Activated naive CD4-positive, alpha-beta T cell treated with anti-CD3 and anti-CD28 coated beads for 36 hours (primary cell): Measurements from ENCODE around the gene SLC22A5. TPM values are rescaled to one million over a fixed set of nuclear protein-coding genes. Genes with fewer than 3 reads are reported as not detected.

ENCODE experiments used
- CTCF ChIA-PET: fragments of 350-600 bp; sonication (Branson Sonifier 250); formaldehyde crosslinking; loops from one replicate; lab custom pipeline; 2021; ENCODE audit warnings: antibody characterized with exemption; lab: Charles Lee
- DNase-seq: peaks from one replicate; pipeline ENCODE4 v3.0.0-alpha.2; 2020
- H3K27ac Mint-ChIP-seq: one replicate; pipeline ENCODE4 v1.8.0; 2021; ENCODE audit warnings: mild to moderate bottlenecking, mixed read lengths
- H3K27me3 Mint-ChIP-seq: one replicate; pipeline ENCODE4 v1.8.0; 2021; ENCODE audit warnings: low read depth, mixed read lengths
- H3K36me3 Mint-ChIP-seq: one replicate; pipeline ENCODE4 v1.8.0; 2021; ENCODE audit warnings: low read depth, mixed read lengths
- H3K4me1 Mint-ChIP-seq: one replicate; pipeline ENCODE4 v1.8.0; 2021; ENCODE audit warnings: low read depth, mixed read lengths
- H3K4me3 Mint-ChIP-seq: one replicate; pipeline ENCODE4 v1.8.0; 2021; ENCODE audit warnings: mild to moderate bottlenecking, moderate library complexity, mixed read lengths
- H3K9me3 Mint-ChIP-seq: one replicate; pipeline ENCODE4 v1.8.0; 2021; ENCODE audit warnings: mixed read lengths
- intact Hi-C: fragments of 100-400 bp; cut with micrococcal nuclease; formaldehyde crosslinking; loops from one replicate; pipeline ENCODE4 v1.15.1; 2023
- total RNA-seq, 2 experiments: library from RNA; stranded (reverse); gene quantifications; one replicate each; pipeline ENCODE4 v1.2.3, GENCODE V29; 2021

The SLC22A5 gene
- total RNA-seq, 2 experiments from 2014 or later, result 3.1 to 3.6 TPM

GRCh38 chr5:132417461-132417860 lies 48.0 kb downstream of the SLC22A5 start:
- Mint-ChIP-seq H3K4me3 (no peak overlapping the region), H3K36me3 (peaks cover 28% of the 10 kb centered on the region), H3K9me3 (no peaks in the 10 kb centered on the region), H3K27me3 (no peaks in the 10 kb centered on the region), H3K4me1 (peaks cover 88% of the 10 kb centered on the region), H3K27ac (peak overlapping the region; percentile 39)
- DNase-seq, result no peak
- CTCF ChIA-PET, result interaction anchor here (0.8 to 2.0 kb wide), 8 partner anchors 31 to 83 kb away, joined by 3 to 13 read pairs (median 4); no protein-coding TSS in a partner anchor
- intact Hi-C loops, result loop anchor here (10.0 kb wide), 1 partner anchor 883 kb away; no protein-coding TSS in a partner anchor

- intact Hi-C loops, result loop anchor here (10.0 kb wide), 1 partner anchor 883 kb away; no protein-coding TSS in a partner anchor
- CTCF ChIA-PET, result interaction anchor here (0.5 to 2.0 kb wide), 12 partner anchors 9 to 324 kb away, joined by 3 to 13 read pairs (median 4); no protein-coding TSS in a partner anchor
- Mint-ChIP-seq H3K4me1 (peaks cover 90% of the 10 kb centered on the region), H3K4me3 (no peak overlapping the region), H3K27ac (no peak overlapping the region), H3K36me3 (peaks cover 30% of the 10 kb centered on the region), H3K9me3 (no peaks in the 10 kb centered on the region), H3K27me3 (no peaks in the 10 kb centered on the region)
- DNase-seq, result no peak
Measured at GRCh38 chr5:132417889-132418485, 48.5 kb downstream of the SLC22A5 start.

- H3K4me1 Mint-ChIP-seq, result peaks cover 86% of the 10 kb centered on the region
- H3K36me3 Mint-ChIP-seq, result peaks cover 23% of the 10 kb centered on the region
- H3K9me3 Mint-ChIP-seq, result no peaks in the 10 kb centered on the region
- intact Hi-C loops, result loop anchor here (1.0 to 10.0 kb wide), 3 partner anchors 8 to 884 kb away; no protein-coding TSS in a partner anchor
- H3K27me3 Mint-ChIP-seq, result no peaks in the 10 kb centered on the region
- CTCF ChIA-PET, result interaction anchor here (0.8 to 2.0 kb wide), 7 partner anchors 9 to 73 kb away, joined by 3 to 6 read pairs (median 4); no protein-coding TSS in a partner anchor
- no peak for DNase-seq
- H3K4me3 Mint-ChIP-seq, result no peak overlapping the region
- no peak overlapping the region for H3K27ac Mint-ChIP-seq
Measured at GRCh38 chr5:132418881-132419280, 49.4 kb downstream of the SLC22A5 start.

GRCh38 chr5:132419502-132420468 lies 50.3 kb downstream of the SLC22A5 start:
- CTCF ChIA-PET, result interaction anchor here (0.8 to 1.7 kb wide), 29 partner anchors 8 to 81 kb away, joined by 3 to 26 read pairs (median 5); partner anchors contain the start of gene IRF1
- H3K36me3 Mint-ChIP-seq, result peaks cover 22% of the 10 kb centered on the region
- peaks cover 87% of the 10 kb centered on the region for H3K4me1 Mint-ChIP-seq
- peak overlapping the region; percentile 14 for H3K4me3 Mint-ChIP-seq
- no peaks in the 10 kb centered on the region for H3K27me3 Mint-ChIP-seq
- peak overlapping the region; percentile 86 for H3K27ac Mint-ChIP-seq
- peak; percentile 67 for DNase-seq
- intact Hi-C loops, result loop anchor here (1.0 to 10.0 kb wide), 5 partner anchors 8 to 1695 kb away; partner anchors contain the start of gene TCF7
- no peaks in the 10 kb centered on the region for H3K9me3 Mint-ChIP-seq

- intact Hi-C loops, result loop anchor here (1.0 to 10.0 kb wide), 4 partner anchors 38 to 1694 kb away; partner anchors contain the start of gene TCF7
- Mint-ChIP-seq H3K36me3 (peaks cover 22% of the 10 kb centered on the region), H3K4me1 (peaks cover 88% of the 10 kb centered on the region), H3K4me3 (peak overlapping the region; percentile 11), H3K27me3 (no peaks in the 10 kb centered on the region), H3K9me3 (no peaks in the 10 kb centered on the region), H3K27ac (peak overlapping the region; percentile 86)
- CTCF ChIA-PET, result interaction anchor here (0.8 to 1.7 kb wide), 26 partner anchors 10 to 90 kb away, joined by 3 to 26 read pairs (median 5); partner anchors contain the start of gene IRF1
- peak; percentile 77 for DNase-seq
Measured at GRCh38 chr5:132420706-132421272, 51.3 kb downstream of the SLC22A5 start.

- Mint-ChIP-seq H3K4me1 (peaks cover 90% of the 10 kb centered on the region), H3K4me3 (no peak overlapping the region), H3K27ac (peak overlapping the region; percentile 86), H3K9me3 (no peaks in the 10 kb centered on the region), H3K36me3 (peaks cover 22% of the 10 kb centered on the region), H3K27me3 (no peaks in the 10 kb centered on the region)
- intact Hi-C loops, result loop anchor here (1.0 to 10.0 kb wide), 3 partner anchors 37 to 1693 kb away; partner anchors contain the start of gene TCF7
- CTCF ChIA-PET, result interaction anchor here (1.3 to 1.7 kb wide), 7 partner anchors 15 to 80 kb away, joined by 4 to 26 read pairs (median 12); no protein-coding TSS in a partner anchor
- no peak for DNase-seq
Measured at GRCh38 chr5:132421462-132421861, 52.0 kb downstream of the SLC22A5 start.

- intact Hi-C loops, result loop anchor here (10.0 kb wide), 1 partner anchor 1692 kb away; the partner anchor contains the start of gene TCF7
- no peak overlapping the region for H3K4me3 Mint-ChIP-seq
Measured at GRCh38 chr5:132422720-132423437, 53.4 kb downstream of the SLC22A5 start.

GRCh38 chr5:132423438-132423898 lies 54.0 kb downstream of the SLC22A5 start:
- Mint-ChIP-seq H3K36me3 (peaks cover 17% of the 10 kb centered on the region), H3K9me3 (no peaks in the 10 kb centered on the region), H3K4me3 (no peak overlapping the region), H3K27me3 (no peaks in the 10 kb centered on the region), H3K27ac (no peak overlapping the region), H3K4me1 (peaks cover 94% of the 10 kb centered on the region)
- no peak for DNase-seq
- intact Hi-C loops, result loop anchor here (10.0 kb wide), 1 partner anchor 1691 kb away; the partner anchor contains the start of gene TCF7
- CTCF ChIA-PET, result interaction anchor here (1.0 to 7.9 kb wide), 9 partner anchors 12 to 74 kb away, joined by 3 to 76 read pairs (median 4); no protein-coding TSS in a partner anchor

More at GRCh38 chr5:132422720-132423437, 53.4 kb downstream of the SLC22A5 start:
- DNase-seq, result peak; percentile 41
- Mint-ChIP-seq H3K27ac (no peak overlapping the region), H3K36me3 (peaks cover 22% of the 10 kb centered on the region), H3K27me3 (no peaks in the 10 kb centered on the region), H3K4me1 (peaks cover 93% of the 10 kb centered on the region), H3K9me3 (no peaks in the 10 kb centered on the region)
- CTCF ChIA-PET, result interaction anchor here (1.0 to 7.9 kb wide), 6 partner anchors 12 to 75 kb away, joined by 3 to 76 read pairs (median 8); no protein-coding TSS in a partner anchor

- peaks cover 15% of the 10 kb centered on the region for H3K36me3 Mint-ChIP-seq
- H3K4me3 Mint-ChIP-seq, result no peak overlapping the region
- no peaks in the 10 kb centered on the region for H3K27me3 Mint-ChIP-seq
- no peak for DNase-seq
- CTCF ChIA-PET, result interaction anchor here (0.9 to 7.9 kb wide), 10 partner anchors 13 to 74 kb away, joined by 3 to 76 read pairs (median 5); partner anchors contain the start of gene IRF1
- intact Hi-C loops, result loop anchor here (2.0 to 10.0 kb wide), 3 partner anchors 14 to 1690 kb away; partner anchors contain the start of genes SLC22A4 and TCF7
- H3K4me1 Mint-ChIP-seq, result peaks cover 95% of the 10 kb centered on the region
- H3K9me3 Mint-ChIP-seq, result no peaks in the 10 kb centered on the region
- H3K27ac Mint-ChIP-seq, result peak overlapping the region; percentile 28
Measured at GRCh38 chr5:132424167-132424880, 54.8 kb downstream of the SLC22A5 start.
